Activated naive CD8-positive, alpha-beta T cell treated with anti-CD3 and anti-CD28 coated beads, Interleukin-2, amount 50 U/mL, for 24 hours (primary cell): ENCODE measurements around the gene MROH2B.
"Not testable (repeated sequence)": the region's sequence is repeated elsewhere in the genome, so short reads cannot be mapped to it uniquely, and the experiment has no call there.

Experiments
- ATAC-seq: fragments of 150-1000 bp; cut with Tn5 transposase; one replicate; pipeline ENCODE4 v1.10.0; 2021
- DNase-seq: peaks from one replicate; pipeline ENCODE4 v3.0.0; 2021
- H3K27ac Mint-ChIP-seq: one replicate; pipeline ENCODE4 v1.8.0; 2021; ENCODE audit warnings: mild to moderate bottlenecking, mixed read lengths
- H3K27me3 Mint-ChIP-seq: one replicate; pipeline ENCODE4 v1.8.0; 2021; ENCODE audit warnings: mixed read lengths
- H3K36me3 Mint-ChIP-seq: one replicate; pipeline ENCODE4 v1.8.0; 2021; ENCODE audit warnings: low read depth, mixed read lengths
- H3K4me1 Mint-ChIP-seq: one replicate; pipeline ENCODE4 v1.8.0; 2021; ENCODE audit warnings: mixed read lengths
- H3K4me3 Mint-ChIP-seq: one replicate; pipeline ENCODE4 v1.8.0; 2021; ENCODE audit warnings: mild to moderate bottlenecking, moderate library complexity, mixed read lengths
- H3K9me3 Mint-ChIP-seq: one replicate; pipeline ENCODE4 v1.8.0; 2021; ENCODE audit warnings: mixed read lengths

Gene MROH2B

DNA sequence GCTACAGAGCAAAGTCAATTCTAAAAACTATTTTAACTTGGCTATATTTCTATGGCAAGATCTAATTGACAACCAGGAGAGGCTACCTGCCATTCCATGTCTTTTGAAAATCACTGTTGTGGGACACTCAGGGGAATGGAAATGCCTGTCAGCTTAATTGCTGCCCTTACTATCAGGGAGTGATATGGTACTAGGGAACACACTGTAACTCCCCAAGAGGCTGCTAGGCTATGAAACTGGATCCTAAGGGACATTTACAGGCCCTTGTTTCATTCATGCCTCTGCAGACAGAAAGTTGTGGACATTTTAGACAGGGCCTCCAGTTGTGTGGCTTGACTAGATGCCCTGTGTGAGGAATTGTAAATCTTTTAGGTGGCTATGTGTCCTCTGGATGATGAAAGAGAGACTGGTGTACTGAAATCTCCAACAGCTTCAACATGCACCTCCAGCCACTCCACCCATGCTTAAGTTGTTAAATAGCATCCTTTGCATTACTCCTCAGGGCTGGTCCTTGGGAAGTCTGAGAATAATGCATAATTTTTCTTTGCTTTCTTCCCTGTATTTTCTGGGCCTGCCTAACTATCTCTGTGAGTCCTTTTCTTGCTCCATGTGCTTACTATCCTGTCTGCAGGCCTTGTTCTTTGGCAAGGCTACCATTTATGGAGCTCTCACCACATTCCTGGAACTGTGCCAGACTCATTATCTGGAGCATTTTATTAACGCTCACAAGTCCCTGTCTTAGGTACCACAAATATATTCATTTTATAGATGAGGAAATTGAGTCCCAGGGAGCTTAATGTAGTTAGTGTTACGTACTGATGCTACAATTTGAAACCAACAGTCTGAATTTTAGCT lies 3.2 kb downstream of the MROH2B start:
- H3K4me3 Mint-ChIP-seq = no peak overlapping the region
- no peaks in the 10 kb centered on the region for H3K4me1 Mint-ChIP-seq
- no peak overlapping the region for H3K27ac Mint-ChIP-seq
- DNase-seq (no peak), ATAC-seq (no peak)
- H3K9me3 Mint-ChIP-seq = no peaks in the 10 kb centered on the region
- H3K27me3 Mint-ChIP-seq = no peaks in the 10 kb centered on the region
- H3K36me3 Mint-ChIP-seq = no peaks in the 10 kb centered on the region

DNA sequence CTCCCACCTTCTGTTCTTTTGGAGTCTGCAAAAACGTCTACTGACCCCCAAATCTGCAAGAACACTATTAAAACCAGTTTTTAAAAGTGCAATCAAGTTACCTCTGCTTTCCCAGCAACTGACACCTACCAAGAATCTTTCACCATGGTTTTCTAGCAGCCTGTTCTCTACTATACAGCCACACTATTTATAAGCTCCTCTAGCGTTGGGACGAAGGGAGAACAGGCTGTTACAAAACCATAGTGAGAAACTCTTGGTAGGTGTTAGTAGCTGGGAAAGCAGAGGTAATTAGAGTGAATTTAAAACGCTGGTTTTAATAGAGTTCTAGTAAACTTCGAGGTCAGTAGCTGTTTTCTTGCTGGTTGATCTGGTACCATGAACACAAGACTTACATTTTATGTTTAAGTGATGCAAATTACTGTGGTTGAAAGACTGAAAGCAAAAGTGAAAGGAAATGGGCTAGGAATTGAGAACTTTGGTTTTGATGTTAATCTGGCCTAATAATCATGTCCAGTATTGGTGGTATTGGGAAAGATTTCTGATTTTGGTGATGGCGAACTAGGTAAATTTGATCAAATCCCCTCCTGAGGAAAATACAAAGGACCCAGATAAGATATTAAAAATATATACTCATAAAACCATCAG lies 5.3 kb downstream of the MROH2B start:
- DNase-seq = no peak
- H3K4me3 Mint-ChIP-seq = no peak overlapping the region
- ATAC-seq = no peak
- H3K27me3 Mint-ChIP-seq = no peaks in the 10 kb centered on the region
- no peaks in the 10 kb centered on the region for H3K36me3 Mint-ChIP-seq
- H3K9me3 Mint-ChIP-seq = no peaks in the 10 kb centered on the region
- H3K27ac Mint-ChIP-seq = no peak overlapping the region
- H3K4me1 Mint-ChIP-seq = no peaks in the 10 kb centered on the region

DNA sequence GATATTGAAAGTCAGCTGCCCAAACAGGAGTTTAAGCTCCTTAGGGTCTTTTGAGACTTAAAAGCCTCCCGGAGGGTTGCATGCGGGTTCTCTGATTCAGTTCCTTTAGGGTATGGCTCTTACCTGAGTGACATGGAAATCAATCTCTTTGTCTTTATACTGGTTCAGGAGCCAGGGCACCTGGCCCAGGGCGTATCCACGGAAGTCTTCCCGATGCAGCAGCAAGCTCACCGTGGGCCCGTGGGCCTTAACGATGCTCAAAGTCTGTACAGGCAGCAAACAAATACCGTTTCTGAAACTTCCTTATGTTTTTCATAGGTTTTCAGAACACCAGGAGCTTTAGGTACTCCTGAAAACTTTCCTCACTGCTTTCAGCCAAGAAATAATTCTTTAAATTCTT lies 13.2 kb downstream of the MROH2B start:
- Mint-ChIP-seq H3K36me3 (no peaks in the 10 kb centered on the region), H3K27me3 (peaks cover 1% of the 10 kb centered on the region), H3K4me3 (no peak overlapping the region), H3K9me3 (no peaks in the 10 kb centered on the region), H3K27ac (no peak overlapping the region), H3K4me1 (no peaks in the 10 kb centered on the region)
- ATAC-seq (no peak), DNase-seq (no peak)

DNA sequence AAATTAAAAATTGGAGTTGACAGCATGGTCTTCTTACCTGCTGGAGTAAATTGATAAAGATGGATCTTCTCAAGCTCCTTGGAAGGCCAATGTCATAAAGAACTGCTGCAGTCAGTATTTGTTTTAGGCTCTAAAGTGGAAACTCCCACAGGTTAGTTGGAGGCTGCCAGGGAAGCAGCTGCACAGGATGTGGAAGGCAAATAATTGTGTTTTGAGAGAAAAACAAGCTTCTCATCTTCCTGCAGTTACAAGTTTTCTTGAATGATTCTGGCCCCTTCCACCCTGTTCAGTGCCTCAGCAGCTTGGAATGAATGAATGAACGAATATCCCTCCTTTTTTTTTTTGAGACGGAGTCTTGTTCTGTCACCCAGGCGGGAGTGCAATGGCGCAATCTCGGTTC lies 13.9 kb downstream of the MROH2B start:
- ATAC-seq = no peak
- H3K36me3 Mint-ChIP-seq = no peaks in the 10 kb centered on the region
- H3K27ac Mint-ChIP-seq = no peak overlapping the region
- H3K4me1 Mint-ChIP-seq = no peaks in the 10 kb centered on the region
- H3K27me3 Mint-ChIP-seq = peaks cover 1% of the 10 kb centered on the region
- no peak for DNase-seq
- H3K4me3 Mint-ChIP-seq = no peak overlapping the region
- no peaks in the 10 kb centered on the region for H3K9me3 Mint-ChIP-seq

DNA sequence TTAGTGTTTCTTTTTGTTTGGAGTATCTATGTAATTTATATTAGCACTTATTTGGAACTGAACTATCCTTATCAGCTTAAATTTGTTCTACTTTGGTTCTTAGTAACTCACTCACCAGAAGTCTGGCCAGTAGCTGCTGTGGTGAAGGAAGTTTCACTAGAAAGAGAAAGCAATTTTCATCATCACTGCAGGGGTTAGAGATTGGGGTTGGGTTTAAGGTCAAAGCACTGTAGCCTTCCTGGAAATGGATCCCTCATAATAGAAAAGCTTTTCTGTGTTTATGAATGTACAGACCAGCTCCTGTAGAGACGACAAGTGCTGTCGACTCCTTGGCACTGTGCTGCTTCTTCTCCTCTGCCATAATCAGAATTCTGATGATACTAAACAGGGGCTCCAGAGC lies 22.2 kb downstream of the MROH2B start:
- no peak for ATAC-seq
- Mint-ChIP-seq H3K27ac (no peak overlapping the region), H3K9me3 (no peaks in the 10 kb centered on the region), H3K36me3 (no peaks in the 10 kb centered on the region), H3K4me3 (no peak overlapping the region), H3K27me3 (no peaks in the 10 kb centered on the region), H3K4me1 (no peaks in the 10 kb centered on the region)
- no peak for DNase-seq

DNA sequence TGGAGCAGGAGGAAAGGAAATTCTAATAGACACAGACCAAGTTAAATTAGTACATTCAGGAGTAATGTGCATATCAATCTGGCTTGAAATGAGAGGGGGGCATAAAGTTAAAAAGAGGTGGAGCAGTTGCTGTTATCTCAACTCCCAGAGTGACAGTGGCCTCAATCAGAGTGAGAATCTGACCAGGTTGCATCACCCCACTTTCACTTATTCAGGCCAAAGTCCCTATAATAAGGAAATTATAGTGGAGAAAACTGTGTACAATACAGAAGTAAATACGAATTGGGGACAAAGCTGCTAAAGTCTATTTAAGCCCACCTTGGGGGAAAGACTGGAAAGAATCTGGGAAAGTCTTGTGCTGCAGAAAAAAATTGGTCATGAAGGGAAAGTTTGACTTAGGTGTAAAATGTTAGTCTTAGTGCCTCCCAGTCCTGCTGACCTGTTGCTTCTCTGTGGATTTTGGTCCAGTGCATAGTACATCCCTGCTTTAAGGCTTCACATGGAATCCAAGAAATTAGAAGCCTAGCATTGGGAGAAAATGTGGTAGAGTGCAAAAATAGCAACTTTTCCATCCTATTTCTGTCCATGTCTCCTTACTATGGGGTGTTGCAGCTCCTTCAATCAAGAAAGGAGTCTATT lies 27.9 kb downstream of the MROH2B start:
- Mint-ChIP-seq H3K27me3 (no peaks in the 10 kb centered on the region), H3K4me1 (no peaks in the 10 kb centered on the region), H3K36me3 (no peaks in the 10 kb centered on the region), H3K9me3 (no peaks in the 10 kb centered on the region), H3K27ac (no peak overlapping the region), H3K4me3 (no peak overlapping the region)
- DNase-seq (no peak), ATAC-seq (no peak)

DNA sequence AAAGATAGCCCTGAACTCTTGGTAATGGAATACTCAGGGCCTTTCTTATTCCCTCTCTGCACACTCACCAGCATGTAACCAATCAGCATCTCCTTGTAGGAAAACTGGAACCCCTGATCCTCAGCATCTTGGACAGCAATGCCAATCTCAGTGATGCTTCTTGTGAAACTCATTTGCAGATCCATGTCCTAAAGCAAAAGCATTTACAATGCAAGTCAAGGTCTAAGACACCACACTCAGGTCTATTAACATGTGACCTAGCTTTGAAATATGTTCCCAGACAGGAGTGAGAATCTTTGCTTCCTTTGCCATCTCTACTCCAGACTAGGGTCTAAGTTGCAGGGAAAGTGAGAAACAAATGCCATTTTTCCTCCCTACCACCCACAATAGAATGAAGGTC lies 38.2 kb downstream of the MROH2B start:
- Mint-ChIP-seq H3K4me1 (no peaks in the 10 kb centered on the region), H3K36me3 (no peaks in the 10 kb centered on the region), H3K27me3 (no peaks in the 10 kb centered on the region), H3K4me3 (no peak overlapping the region), H3K27ac (no peak overlapping the region), H3K9me3 (peaks cover 13% of the 10 kb centered on the region)
- ATAC-seq = no peak
- DNase-seq = no peak

DNA sequence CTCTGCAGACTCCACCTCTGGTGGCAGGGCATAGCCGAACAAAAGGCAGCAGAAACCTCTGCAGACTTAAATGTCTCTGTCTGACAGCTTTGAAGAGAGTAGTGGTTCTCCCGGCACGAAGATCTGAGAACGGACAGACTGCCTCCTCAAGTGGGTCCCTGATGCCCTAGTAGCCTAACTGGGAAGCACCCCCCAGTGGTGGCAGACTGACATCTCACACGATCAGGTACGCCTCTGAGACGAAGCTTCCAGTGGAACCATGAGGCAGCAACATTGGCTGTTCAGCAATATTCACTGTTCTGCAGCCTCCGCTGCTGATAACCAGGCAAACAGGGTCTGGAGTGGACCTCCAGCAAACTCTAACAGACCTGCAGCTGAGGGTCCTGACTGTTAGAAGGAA lies 48.5 kb downstream of the MROH2B start:
- not testable (repeated sequence) for DNase-seq, H3K4me3 Mint-ChIP-seq, H3K27me3 Mint-ChIP-seq, H3K27ac Mint-ChIP-seq, ATAC-seq, H3K36me3 Mint-ChIP-seq, H3K4me1 Mint-ChIP-seq, H3K9me3 Mint-ChIP-seq

DNA sequence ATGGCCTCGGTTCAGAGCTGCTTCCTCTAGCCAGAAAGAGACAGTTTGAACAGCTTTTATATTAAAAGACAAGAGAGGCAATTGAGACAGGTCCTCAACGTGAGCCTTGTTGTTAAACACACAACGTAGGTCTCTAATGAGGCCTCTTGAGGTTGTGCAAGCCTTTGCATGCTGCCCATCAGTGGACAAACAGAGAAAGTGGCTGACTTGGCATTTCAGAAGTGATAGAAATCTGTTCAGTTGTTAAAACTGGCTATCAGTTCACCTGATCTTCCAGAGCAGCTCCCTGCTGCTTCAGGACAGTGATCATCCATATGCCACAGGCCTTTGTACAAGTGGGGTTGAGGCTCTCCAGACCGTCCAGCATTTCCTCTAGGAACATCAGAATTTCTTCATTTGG lies 58.8 kb downstream of the MROH2B start:
- Mint-ChIP-seq H3K4me1 (no peaks in the 10 kb centered on the region), H3K9me3 (peaks cover 3% of the 10 kb centered on the region), H3K36me3 (no peaks in the 10 kb centered on the region), H3K27ac (no peak overlapping the region), H3K27me3 (peaks cover 6% of the 10 kb centered on the region), H3K4me3 (no peak overlapping the region)
- DNase-seq = no peak
- ATAC-seq = no peak

DNA sequence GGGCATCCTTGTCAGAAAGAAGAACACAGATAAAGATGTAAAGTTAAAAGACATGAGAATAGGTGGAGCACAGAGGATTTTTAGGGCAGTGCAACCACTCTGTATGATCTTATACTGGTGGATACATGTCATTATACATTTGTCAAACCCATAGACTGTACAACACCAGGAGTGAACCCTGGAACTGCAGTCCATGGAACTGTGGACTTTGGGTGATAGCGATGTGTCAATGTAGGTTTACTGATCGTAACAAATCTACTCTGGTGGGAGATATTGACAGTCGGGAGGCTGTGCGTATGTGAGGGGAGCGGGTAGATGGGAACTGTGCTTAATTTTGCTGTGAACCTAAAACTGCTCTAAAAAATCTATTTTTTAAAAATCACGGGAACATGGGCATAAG lies 60.6 kb downstream of the MROH2B start:
- Mint-ChIP-seq H3K27ac (no peak overlapping the region), H3K9me3 (peaks cover 3% of the 10 kb centered on the region), H3K36me3 (no peaks in the 10 kb centered on the region), H3K4me1 (no peaks in the 10 kb centered on the region), H3K4me3 (no peak overlapping the region), H3K27me3 (peaks cover 4% of the 10 kb centered on the region)
- ATAC-seq = no peak
- DNase-seq = no peak

DNA sequence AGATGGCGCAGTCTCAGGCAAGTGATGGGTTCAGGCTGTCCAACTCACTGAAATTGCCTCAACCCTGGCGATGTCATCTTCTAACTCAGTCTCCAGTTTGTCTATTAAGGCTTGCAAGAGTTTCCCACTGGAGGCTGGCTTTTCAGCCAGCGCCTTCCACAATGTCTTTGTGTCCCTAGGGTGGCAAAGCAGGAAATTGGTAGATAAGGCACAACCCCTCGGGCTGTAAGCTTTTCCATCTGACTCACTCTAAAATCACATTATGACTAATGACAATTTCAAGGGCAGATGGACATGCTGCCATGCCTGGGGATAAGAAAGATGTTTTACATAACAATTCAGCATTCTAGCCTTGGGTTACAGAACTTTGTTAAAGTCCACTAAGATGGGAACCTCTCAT lies 61.9 kb downstream of the MROH2B start:
- Mint-ChIP-seq H3K4me3 (no peak overlapping the region), H3K27me3 (peaks cover 2% of the 10 kb centered on the region), H3K4me1 (no peaks in the 10 kb centered on the region), H3K9me3 (no peaks in the 10 kb centered on the region), H3K36me3 (no peaks in the 10 kb centered on the region), H3K27ac (no peak overlapping the region)
- ATAC-seq (no peak), DNase-seq (no peak)

DNA sequence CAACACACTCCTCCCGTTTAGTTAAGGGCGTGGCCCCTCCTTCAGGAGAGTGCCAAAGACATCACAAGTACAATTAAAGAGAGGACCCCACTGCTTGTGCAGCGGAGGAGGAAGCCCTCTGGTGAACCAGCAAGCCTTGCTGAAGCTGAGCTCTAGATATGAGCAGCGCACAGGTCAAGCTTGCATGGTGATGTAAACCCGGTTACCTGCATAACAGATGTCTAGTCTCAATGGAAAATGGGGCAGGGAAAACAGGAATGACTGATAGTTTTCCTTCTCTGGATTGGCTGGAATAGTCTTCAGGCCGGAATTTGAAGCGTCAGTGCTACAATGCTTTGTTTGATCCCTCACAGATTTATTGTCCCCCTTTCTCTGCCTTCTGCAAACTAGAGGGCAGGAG lies 66.2 kb downstream of the MROH2B start:
- ATAC-seq (no peak), DNase-seq (no peak)
- no peak overlapping the region for H3K27ac Mint-ChIP-seq
- H3K4me3 Mint-ChIP-seq = no peak overlapping the region
- no peaks in the 10 kb centered on the region for H3K36me3 Mint-ChIP-seq
- H3K4me1 Mint-ChIP-seq = no peaks in the 10 kb centered on the region
- peaks cover 2% of the 10 kb centered on the region for H3K27me3 Mint-ChIP-seq
- no peaks in the 10 kb centered on the region for H3K9me3 Mint-ChIP-seq

DNA sequence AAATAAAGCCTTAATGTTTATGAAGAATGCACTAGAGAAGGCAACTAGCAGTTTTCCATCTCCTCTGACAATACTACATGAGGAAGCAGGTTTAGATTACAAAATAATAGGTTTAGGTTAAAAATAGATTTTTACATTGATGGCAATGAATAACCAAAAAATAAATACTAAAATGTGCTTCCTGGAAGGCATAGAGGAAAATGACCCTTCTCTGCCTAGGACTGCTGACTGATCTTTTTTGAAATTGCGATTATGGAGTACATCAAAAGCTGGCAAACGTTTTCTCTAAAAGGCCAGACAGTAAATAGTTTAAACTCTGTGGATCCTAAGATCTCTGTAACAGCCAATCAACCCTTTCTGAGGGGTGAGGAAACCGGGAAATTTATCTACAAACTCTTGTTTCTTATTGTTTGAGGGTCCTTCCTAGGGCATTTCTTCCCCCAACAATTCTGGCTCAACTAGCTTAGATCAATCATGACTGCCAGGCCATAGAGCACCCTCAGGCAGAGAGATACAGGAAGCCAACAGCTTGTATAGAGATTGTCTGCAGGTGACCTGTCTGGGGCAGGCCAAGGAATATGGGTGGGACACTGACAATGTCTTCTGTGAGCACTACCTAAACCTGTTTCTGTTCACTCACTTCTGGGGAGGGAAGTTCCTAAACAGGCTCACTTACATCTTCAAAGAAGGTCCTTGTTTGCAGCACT lies 67.3 kb downstream of the MROH2B start:
- H3K4me1 Mint-ChIP-seq = no peaks in the 10 kb centered on the region
- H3K27ac Mint-ChIP-seq = no peak overlapping the region
- peaks cover 4% of the 10 kb centered on the region for H3K27me3 Mint-ChIP-seq
- no peak overlapping the region for H3K4me3 Mint-ChIP-seq
- no peaks in the 10 kb centered on the region for H3K36me3 Mint-ChIP-seq
- DNase-seq (no peak), ATAC-seq (no peak)
- H3K9me3 Mint-ChIP-seq = no peaks in the 10 kb centered on the region

DNA sequence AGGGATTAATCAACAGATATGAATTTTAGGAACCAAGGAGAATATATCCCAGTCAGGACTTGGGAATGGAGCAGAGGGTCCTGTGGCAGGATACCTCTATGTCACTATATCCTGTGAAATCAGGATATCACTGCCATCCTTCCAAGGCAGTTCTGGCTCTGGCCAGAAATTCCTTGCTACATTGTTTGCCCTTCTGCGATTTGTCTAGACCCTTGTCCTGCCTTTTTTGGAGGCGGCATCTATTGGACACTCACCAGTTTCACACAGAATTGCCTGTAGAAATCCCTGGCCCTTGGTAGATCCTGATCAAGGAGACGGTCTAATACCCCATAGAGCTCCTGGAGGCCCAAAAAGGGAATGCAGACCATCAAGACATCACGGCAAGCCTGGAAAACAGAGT lies 71.2 kb downstream of the MROH2B start:
- H3K9me3 Mint-ChIP-seq = no peaks in the 10 kb centered on the region
- no peak overlapping the region for H3K27ac Mint-ChIP-seq
- H3K4me3 Mint-ChIP-seq = no peak overlapping the region

DNA sequence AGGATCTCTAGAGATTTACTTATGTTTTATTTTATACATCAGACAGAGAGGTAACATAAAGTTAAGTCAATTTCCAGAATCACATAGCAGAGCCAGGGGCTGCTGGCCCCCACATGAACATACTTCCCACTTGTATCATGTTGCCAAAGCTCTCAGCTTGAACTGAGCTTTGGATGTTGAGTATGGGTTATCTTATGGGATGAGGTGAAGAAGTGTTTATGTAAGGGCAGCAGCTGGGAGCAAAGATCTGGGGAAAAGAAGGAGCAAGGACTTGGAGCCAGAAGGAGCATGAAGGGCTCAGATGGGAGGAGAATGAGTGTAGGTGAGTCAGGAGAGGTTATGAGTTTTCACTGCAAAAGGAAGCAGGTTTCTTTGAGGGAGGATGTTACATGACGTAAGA lies 72.0 kb downstream of the MROH2B start:
- no peaks in the 10 kb centered on the region for H3K9me3 Mint-ChIP-seq
- DNase-seq (no peak), ATAC-seq (no peak)
- peaks cover 6% of the 10 kb centered on the region for H3K27me3 Mint-ChIP-seq
- no peak overlapping the region for H3K27ac Mint-ChIP-seq
- H3K4me1 Mint-ChIP-seq = no peaks in the 10 kb centered on the region
- H3K4me3 Mint-ChIP-seq = no peak overlapping the region
- H3K36me3 Mint-ChIP-seq = no peaks in the 10 kb centered on the region

More for the DNA sequence above, 71.2 kb downstream of the MROH2B start:
- Mint-ChIP-seq H3K36me3 (no peaks in the 10 kb centered on the region), H3K27me3 (peaks cover 6% of the 10 kb centered on the region), H3K4me1 (no peaks in the 10 kb centered on the region)
- ATAC-seq (no peak), DNase-seq (no peak)
